TTC549 (cell line): ENCODE measurements around the gene BOD1.

Experiments
- FAIRE-seq: peaks from 2 replicates; lab custom pipeline; 2012; peaks lifted over from hg19 to GRCh38; lab: Jason Lieb, UNC

The BOD1 gene

GRCh38 chr5:173575985-173576384 is 40.5 kb downstream of the BOD1 start:
- FAIRE-seq, result no peak

GRCh38 chr5:173574983-173575382 is 41.5 kb downstream of the BOD1 start:
- FAIRE-seq, result no peak

GRCh38 chr5:173573126-173573960 is 43.1 kb downstream of the BOD1 start:
- FAIRE-seq, result no peak

GRCh38 chr5:173572431-173573125 is 43.9 kb downstream of the BOD1 start:
- no peak for FAIRE-seq

- no peak for FAIRE-seq
Observed at GRCh38 chr5:173570321-173571090, 45.9 kb downstream of the BOD1 start.

- FAIRE-seq, result no peak
Observed at GRCh38 chr5:173568703-173569102, 47.7 kb downstream of the BOD1 start.

- FAIRE-seq, result no peak
Observed at GRCh38 chr5:173568128-173568527, 48.3 kb downstream of the BOD1 start.

GRCh38 chr5:173567548-173567947 is 48.9 kb downstream of the BOD1 start:
- no peak for FAIRE-seq

- FAIRE-seq, result no peak
Observed at GRCh38 chr5:173565491-173566072, 50.9 kb downstream of the BOD1 start.

GRCh38 chr5:173564106-173564505 is 52.3 kb downstream of the BOD1 start:
- FAIRE-seq, result no peak

- FAIRE-seq, result no peak
Observed at GRCh38 chr5:173563246-173563645, 53.2 kb downstream of the BOD1 start.

- FAIRE-seq, result no peak
Observed at GRCh38 chr5:173562451-173562850, 54.0 kb downstream of the BOD1 start.
